Superior temporal gyrus (tissue), 1 donor: ENCODE data around the gene C1QTNF12.
A peak's percentile ranks its signal among the peaks of the same experiment; 100 is the strongest.

Experiments used
- DNase-seq: peaks from one replicate; pipeline ENCODE4 v3.0.0-alpha.2; 2016; ENCODE audit errors: extremely low spot score

The C1QTNF12 gene

DNA sequence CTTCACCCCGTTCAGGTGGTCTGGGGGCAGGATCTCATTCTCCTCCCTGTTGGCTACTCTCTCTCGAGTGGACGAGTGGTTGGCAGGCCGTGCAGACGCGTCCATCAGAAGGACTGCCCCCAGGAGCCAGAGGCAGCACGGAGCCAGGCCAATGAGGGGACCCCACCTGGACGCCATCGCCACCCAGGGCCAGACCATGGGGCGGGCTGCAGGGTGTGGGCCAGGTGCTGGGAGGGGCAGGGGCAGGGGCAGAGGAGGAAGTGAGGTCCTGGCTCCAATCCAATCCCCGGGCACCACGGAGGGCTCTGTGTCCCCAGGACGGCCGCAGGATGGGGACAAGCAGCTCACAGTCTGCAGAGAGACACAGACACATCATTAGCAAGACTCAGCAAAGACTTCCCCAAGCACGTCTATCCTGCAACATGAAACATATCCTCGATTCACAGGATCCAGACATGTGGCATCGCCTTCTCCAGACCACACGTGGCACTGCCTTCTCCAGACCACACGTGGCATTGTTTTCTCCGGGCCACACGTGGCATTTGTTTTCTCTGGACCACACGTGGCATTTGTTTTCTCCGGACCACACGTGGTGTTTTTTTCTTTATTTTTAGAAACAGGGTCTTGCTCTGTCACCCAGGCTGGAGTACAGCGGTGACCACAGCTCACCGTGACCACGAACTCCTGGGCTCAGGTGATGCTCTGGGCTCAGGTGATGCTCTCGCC, 17.8 kb downstream of the C1QTNF12 start:
- DNase-seq = no peak

DNA sequence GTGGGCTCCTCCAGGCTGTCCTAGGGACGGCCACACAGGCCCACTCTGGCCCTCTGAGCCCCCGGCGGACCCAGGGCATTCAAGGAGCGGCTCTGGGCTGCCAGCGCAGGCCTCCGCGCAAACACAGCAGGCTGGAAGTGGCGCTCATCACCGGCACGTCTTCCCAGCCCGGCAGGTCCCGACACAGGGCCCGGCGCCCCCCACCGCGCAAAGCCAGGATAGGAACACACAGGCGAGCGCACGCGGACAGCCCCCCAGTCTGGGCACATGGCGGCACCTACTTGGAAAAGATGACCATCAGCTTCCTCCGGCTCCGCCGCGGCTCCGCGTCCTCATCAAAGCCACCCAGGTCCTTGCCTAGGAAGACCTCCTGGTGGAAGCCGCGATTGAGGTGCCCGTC, 18.3 kb downstream of the C1QTNF12 start:
- DNase-seq = no peak

- no peak for DNase-seq
Measured at GRCh38 chr1:1227386-1227785, 19.1 kb downstream of the C1QTNF12 start.

DNA sequence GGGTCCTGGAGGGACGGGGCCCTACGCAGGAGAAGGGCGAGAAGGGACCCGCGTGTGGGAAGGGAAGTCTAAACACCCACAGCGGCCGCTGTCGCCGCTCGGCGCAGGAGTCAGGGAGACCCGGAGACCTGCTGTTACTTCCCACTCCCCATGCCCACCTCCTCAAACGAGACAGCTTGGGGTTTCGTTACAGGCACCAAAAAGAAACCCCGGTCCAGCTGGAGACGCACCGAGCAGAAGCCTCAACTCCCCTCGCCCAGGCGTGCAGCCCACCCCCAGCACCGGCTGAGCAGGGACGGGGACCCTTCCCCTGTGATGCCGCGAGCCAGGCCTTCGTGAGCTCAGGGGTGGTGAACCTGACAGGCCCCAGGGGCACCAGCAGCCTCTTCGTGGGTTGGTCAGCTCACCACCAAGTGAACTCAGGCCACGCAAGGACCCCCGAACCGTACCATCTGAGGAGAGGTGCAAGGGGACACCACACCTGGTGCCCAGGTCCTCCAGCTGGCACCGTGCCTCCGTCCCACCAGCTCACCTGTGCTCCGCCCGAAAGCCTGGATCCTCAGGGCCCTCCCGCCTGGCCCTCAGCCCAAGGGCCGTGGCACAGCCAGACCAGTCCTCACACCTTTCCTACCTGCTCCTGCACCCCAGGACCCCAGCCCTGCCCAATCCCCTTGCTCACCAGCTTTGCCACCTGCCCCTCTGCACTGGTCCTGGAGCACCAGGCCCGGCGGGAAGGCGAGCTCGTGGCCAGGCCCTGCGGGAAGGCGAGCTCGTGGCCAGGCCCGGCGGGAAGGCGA, 19.8 kb downstream of the C1QTNF12 start:
- DNase-seq = no peak

DNA sequence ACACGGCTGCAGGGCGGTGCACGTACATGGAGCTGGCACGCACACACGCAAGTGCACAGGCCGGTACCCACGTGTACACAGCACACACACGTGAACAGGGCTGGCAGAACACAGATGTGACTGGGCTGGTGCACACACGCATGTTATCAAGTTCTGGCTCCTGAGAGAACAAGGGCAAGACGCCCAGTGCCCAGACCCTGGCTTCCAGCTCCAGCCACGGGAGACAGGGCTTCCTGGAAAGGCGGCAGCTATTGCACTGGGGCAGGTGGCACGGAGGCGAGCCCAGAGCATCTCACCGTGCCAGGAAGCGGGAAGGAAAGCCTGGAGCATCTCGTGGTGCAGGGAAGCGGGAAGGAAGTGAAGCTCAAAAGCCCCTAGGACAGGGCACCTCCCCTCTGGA, 20.6 kb downstream of the C1QTNF12 start:
- DNase-seq = no peak

DNA sequence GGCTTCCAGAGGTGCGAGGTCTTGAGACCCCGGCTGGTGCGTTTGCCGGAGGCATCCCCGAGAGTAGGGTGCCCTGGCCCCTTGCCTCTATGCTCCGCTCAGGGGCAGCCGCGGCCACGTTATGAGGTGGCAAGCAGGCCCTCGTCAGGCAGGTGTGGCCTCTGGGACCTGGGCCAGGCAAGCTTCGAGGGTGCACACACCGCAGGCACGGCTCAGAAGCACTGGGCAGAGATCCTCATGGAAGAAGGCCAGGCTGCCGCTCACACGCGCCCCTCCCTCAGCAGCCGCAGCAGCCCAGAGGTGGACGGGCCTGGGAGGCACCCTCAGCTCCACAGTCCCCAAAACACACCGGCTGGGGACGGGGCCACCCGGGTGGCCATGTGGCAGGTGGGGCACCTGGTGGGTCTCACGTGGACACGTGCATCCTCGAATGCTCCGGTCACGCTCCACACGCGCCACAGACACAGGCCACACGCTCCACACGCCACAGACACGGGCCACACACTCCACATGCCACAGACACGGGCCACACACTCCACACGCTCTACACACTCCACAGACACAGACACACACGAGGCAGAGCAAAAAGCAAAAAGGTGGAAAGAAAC, 21.2 kb downstream of the C1QTNF12 start:
- no peak for DNase-seq

GRCh38 chr1:1223891-1224290, 22.6 kb downstream of the C1QTNF12 start:
- no peak for DNase-seq

GRCh38 chr1:1223321-1223720, 23.2 kb downstream of the C1QTNF12 start:
- DNase-seq = no peak

DNA sequence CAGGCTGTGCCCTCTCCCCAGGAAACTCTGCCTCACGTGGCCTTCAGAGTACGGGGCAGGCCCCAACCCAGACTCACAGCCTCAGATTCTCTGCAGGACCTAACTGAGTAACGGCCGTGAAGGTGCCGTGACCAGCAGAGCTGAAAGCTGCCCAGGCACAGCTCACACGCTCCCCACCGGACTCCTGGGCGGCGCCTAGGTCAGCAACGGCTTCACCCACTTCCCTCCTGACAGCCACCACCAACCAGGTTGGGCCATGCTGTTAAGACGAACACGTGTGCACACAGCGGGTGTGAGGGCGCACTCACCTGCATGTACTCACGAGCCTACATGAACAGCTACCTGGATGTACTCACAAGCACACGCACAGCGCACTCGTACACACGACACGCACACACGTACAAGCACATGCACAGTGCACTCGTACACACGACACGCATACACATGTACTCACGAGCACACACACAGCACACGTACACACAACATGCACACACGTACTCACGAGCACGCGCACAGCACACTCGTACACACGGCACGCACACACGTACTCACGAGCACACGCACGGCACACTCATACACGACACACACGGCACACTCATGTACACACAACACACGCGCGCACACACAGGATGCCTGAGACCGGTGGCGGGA, 23.8 kb downstream of the C1QTNF12 start:
- DNase-seq = no peak

- DNase-seq = no peak
Measured at GRCh38 chr1:1221887-1222574, 24.5 kb downstream of the C1QTNF12 start.

DNA sequence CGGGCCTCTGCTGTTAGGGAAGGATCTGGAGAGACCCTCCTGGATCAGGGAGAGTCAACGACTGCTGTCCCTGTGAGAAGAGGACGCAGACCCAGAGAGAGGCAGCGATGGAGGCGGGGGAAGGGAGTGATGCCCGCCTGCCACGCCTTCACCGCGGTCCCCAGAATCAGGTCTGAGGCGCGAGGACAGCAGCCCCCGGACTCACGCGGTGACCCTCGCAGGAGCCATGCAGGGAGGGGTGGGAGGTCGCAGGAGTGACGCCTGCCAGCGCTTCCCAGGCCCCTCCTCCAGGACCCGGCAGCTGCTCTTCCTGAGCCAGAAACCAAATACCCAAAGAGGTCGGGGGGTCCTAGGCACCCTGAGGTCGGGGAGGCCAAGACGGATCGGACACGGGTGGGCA, 26.3 kb downstream of the C1QTNF12 start:
- no peak for DNase-seq

GRCh38 chr1:1219341-1219740, 27.2 kb downstream of the C1QTNF12 start:
- DNase-seq = no peak

DNA sequence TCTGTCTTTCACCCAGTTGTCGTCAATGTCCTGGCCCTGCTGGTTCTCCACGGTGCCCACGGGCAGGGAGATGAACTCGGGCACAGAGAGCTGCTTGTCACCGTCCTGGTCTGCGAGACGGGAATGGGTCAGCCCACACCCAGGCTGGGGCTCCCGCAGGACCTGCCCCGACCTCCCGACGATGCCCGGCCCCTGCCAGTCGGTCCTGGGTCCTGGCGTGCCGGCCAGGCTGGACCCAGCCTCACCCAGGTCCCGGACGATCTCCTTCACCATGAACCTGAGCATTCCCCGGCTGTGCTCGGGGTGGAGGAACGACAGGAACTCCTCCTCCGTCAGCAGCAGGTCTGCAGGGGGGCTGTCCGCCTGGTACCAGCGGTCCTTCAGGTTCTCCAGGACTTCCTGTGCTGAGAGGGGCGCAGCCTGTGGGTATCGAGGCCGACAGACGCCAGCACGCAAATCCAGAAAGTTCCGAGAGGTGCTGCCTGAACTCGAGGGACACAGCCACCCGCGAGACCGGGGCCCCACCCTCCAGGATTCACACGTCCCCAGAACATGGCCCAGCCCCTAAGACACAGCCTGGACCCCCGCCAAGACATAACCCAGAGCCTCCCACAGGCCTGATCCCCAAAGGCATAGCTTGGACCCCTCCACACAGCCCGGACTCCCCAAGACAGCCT, 27.9 kb downstream of the C1QTNF12 start:
- DNase-seq = no peak

DNA sequence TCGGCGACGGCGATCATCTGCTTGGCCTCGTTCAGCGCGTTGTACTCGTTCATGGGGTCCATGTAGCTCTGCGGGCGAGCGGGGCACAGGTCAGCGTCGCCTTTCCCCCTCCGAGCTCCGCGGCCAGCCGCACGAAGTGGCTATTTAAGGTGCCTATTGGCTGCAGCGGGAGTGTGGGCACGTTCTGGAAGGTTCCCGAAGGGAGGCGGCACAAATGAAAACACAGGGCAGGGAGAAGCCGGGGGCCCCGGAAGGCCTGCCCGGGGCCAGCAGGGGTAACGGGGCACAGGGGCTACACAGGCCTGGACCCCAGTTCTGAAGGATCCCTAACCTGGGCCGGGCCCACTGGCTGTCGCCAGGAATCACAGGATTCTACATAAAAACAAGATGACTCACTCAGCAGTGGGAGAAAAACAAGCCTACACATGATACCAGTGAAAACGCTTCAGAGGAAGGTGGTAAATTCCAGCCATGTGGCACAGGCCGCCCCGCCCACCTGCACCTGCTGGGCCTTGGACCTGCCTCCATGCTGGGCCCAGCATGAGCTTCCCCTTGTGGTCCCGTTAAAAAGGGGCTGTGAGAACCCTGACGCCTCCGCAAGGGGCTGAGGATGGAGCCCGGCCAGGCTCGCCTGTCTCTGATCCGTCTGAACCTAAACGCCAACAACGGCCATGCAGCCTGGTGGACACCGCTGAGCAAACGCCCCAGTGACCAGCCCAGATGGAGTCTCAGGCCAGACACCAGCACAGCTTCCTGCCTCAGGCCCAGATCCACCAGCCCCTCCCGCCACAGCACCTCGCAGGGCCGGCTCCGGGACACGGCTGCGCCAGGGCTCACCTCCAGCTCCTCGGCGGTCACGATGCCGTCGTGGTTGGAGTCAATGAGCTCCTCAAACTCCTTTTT, 28.6 kb downstream of the C1QTNF12 start:
- DNase-seq = peak; percentile 12

- DNase-seq = no peak
Measured at GRCh38 chr1:1216770-1217620, 29.5 kb downstream of the C1QTNF12 start.

GRCh38 chr1:1215881-1216605, 30.5 kb downstream of the C1QTNF12 start:
- no peak for DNase-seq

DNA sequence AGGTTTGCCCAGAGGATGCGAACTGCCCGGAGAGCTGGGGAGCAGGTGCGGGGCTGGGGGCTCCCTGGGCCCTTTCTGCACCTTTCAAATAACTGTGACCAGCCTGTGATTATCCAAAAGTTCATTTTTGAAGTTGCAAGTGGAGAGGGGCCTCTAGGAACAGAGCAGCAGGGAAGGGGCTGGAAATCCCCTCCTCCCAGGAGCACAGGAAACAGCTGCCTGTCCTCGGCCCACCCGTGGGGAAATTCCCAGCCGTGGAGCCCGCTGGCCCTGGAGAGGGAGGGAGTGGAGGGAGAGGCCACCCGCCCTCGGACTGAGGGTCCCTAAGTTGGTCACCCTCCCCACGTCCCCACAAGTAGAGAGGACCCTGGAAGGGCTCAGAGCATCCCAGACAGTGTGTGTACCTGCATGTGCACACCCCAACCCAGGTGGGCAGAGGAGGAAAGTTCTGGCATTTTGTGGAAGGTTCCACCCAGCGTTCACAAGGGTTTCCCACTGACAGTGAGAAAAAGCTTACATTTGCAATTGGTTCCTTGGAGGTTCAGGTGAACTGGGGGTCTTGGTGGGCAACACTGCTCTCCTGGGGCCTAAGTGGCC, 31.3 kb downstream of the C1QTNF12 start:
- no peak for DNase-seq
